ENCODE measurements around the gene NAT8L. TPM values are rescaled to one million over a fixed set of nuclear protein-coding genes. Genes with fewer than 3 reads are reported as not detected.
A peak's percentile ranks its signal among the peaks of the same experiment; 100 is the strongest.

The NAT8L gene
- total RNA-seq, 1 experiment from 2014 or later, result 9.2 TPM

DNA sequence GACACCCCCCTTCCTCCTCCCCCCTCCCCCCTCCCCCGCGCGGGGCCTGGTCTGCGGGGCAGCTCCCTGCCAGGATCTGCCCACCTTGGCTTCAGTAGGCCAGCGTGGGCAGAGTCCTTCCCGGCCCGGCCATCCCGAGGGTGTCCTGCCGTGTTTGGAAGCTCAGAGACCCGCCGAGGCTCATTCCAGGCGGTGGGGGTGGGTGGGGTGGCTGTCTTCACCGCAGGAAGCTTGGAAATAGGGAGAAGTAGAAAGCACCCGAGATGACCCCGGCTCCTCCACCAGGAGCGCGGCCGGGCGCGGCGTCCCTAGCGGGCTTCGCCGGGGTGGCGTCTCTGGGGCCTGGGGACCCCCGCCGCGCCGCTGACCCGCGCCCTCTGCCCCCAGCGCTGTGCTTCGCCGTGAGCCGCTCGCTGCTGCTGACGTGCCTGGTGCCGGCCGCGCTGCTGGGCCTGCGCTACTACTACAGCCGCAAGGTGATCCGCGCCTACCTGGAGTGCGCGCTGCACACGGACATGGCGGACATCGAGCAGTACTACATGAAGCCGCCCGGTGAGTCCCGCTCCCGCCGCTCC is 1.6 kb downstream of the NAT8L start (continued):
- TF ChIP-seq CTCF (IDR thresholded peaks at IDR 0.05 in 2 of 3, conservative IDR thresholded peaks at IDR 0.05 in 1 of 3; ENCODE audit: borderline replicate concordance in 1 of 3, insufficient read depth in 1 of 3, low read depth in 2 of 3, low read length in 2 of 3), result no peak
- TF ChIP-seq, protein P1, sequence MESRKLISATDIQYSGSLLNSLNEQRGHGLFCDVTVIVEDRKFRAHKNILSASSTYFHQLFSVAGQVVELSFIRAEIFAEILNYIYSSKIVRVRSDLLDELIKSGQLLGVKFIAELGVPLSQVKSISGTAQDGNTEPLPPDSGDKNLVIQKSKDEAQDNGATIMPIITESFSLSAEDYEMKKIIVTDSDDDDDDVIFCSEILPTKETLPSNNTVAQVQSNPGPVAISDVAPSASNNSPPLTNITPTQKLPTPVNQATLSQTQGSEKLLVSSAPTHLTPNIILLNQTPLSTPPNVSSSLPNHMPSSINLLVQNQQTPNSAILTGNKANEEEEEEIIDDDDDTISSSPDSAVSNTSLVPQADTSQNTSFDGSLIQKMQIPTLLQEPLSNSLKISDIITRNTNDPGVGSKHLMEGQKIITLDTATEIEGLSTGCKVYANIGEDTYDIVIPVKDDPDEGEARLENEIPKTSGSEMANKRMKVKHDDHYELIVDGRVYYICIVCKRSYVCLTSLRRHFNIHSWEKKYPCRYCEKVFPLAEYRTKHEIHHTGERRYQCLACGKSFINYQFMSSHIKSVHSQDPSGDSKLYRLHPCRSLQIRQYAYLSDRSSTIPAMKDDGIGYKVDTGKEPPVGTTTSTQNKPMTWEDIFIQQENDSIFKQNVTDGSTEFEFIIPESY (IDR thresholded peaks at IDR 0.05; ENCODE audit: extremely low read depth, insufficient replicate concordance, low read length), result no peak
- no peak for TF ChIP-seq SP1 (IDR thresholded peaks at IDR 0.05; ENCODE audit: low read depth)

- Histone ChIP-seq H4K20me1 (ENCODE audit: insufficient read depth) (no peaks in the 10 kb centered on the region), H3K9me2 (ENCODE audit: insufficient read depth) (no peaks in the 10 kb centered on the region), H3K27me3 (ENCODE audit: insufficient read depth, low read length) (no peaks in the 10 kb centered on the region), H3K4me1 (ENCODE audit: control insufficient read depth in 1 of 2, insufficient read depth in 2 of 2, low read length in 2 of 2) (peaks cover 0 to 23% of the 10 kb centered on the region in 2 experiments; a peak in 2 of 4 replicates), H3K36me3 (ENCODE audit: control insufficient read depth in 1 of 2, insufficient read depth in 2 of 2, low read length in 2 of 2) (no peaks in the 10 kb centered on the region), H3K4me3 (replicated peaks in 1 of 2; ENCODE audit: low read depth in 1 of 2, low read length in 2 of 2) (no peak overlapping the region), H3K27ac (ENCODE audit: low read depth, low read length) (no peak overlapping the region; the same call in 1 of the 2 replicates), H3K9ac (ENCODE audit: low read length) (no peak overlapping the region), H3K4me2 (ENCODE audit: low read length) (peak overlapping the region; percentile 82), H2AFZ (ENCODE audit: low read depth, low read length, poor library complexity, severe bottlenecking) (no peak overlapping the region), H3K9me3 (ENCODE audit: control insufficient read depth in 1 of 2, insufficient read depth in 1 of 2, low read depth in 1 of 2, low read length in 2 of 2) (no peaks in the 10 kb centered on the region), H3K79me2 (ENCODE audit: insufficient read depth, low read length) (no peaks in the 10 kb centered on the region)
- intact Hi-C loops (cut with micrococcal nuclease), result no loop called here
- ATAC-seq (no peak), DNase-seq (ENCODE audit: low read depth, low spot score) (no peak)
- ChIA-PET CTCF (no interaction called here), RAD21 (ENCODE audit: low non-redundant PET in 1 of 2, low total read pairs in 2 of 2, uncharacterized antibody in 2 of 2, unreplicated experiment in 2 of 2) (no interaction called here), POLR2A (no interaction called here)
- BruUV-seq (replicated peaks), result TSS peak; percentile 42
- TF ChIP-seq POLR2AphosphoS5 (IDR thresholded peaks at IDR 0.05; ENCODE audit: low read depth, low read length), result no peak
- TF ChIP-seq CBX3 (IDR thresholded peaks at IDR 0.05; ENCODE audit: low read depth), result no peak
- no peak for TF ChIP-seq FOSL1 (IDR thresholded peaks at IDR 0.05; ENCODE audit: low read depth)
- no peak for TF ChIP-seq MAX (IDR thresholded peaks at IDR 0.05)
- no peak for TF ChIP-seq EGR1 (IDR thresholded peaks at IDR 0.05; ENCODE audit: low read depth)
- no peak for TF ChIP-seq CEBPB (IDR thresholded peaks at IDR 0.05; ENCODE audit: low read depth)
- no peak for TF ChIP-seq RAD21 (IDR thresholded peaks at IDR 0.05; ENCODE audit: low read depth)
- TF ChIP-seq EZH2phosphoT487 (IDR thresholded peaks at IDR 0.05; ENCODE audit: borderline replicate concordance), result no peak
- TF ChIP-seq REST (IDR thresholded peaks at IDR 0.05; ENCODE audit: low read depth), result no peak
Observed at GRCh38 chr4:2061186-2062131, 2.3 kb downstream of the NAT8L start.
